ENCODE results near the gene CNKSR1.
A peak's percentile ranks its signal among the peaks of the same experiment; 100 is the strongest.

CNKSR1 gene

GRCh38 chr1:26189331-26189730, 12.0 kb downstream of the CNKSR1 start:
- Histone ChIP-seq H4K20me1 (ENCODE audit: insufficient read depth, low read length) (no peaks in the 10 kb centered on the region; the same call in 1 of the 2 replicates), H3K27ac (ENCODE audit: low read length) (no peak overlapping the region), H3K9ac (ENCODE audit: low read depth, low read length) (no peak overlapping the region), H3K36me3 (ENCODE audit: insufficient read depth, low read length) (no peaks in the 10 kb centered on the region), H3K9me3 (ENCODE audit: insufficient read depth, low read length, severe bottlenecking) (no peaks in the 10 kb centered on the region), H3K27me3 (ENCODE audit: insufficient read depth, low read length, poor library complexity) (no peaks in the 10 kb centered on the region), H2AFZ (ENCODE audit: low read depth, low read length) (no peak overlapping the region), H3K4me2 (ENCODE audit: insufficient read depth, low read length) (no peak overlapping the region), H3K4me3 (ENCODE audit: low read depth in 1 of 2, low read length in 2 of 2) (no peak overlapping the region), H3K79me2 (ENCODE audit: insufficient read depth, low read length) (no peaks in the 10 kb centered on the region), H3K4me1 (ENCODE audit: insufficient read depth, low read length) (peaks cover 8% of the 10 kb centered on the region)
- ATAC-seq (ENCODE audit: insufficient read depth, low read depth) (no peak), DNase-seq (no peak)
- no peak for TF ChIP-seq EZH2 (IDR thresholded peaks at IDR 0.05; ENCODE audit: borderline replicate concordance, low read depth, low read length, severe bottlenecking)
- TF ChIP-seq, protein P1, sequence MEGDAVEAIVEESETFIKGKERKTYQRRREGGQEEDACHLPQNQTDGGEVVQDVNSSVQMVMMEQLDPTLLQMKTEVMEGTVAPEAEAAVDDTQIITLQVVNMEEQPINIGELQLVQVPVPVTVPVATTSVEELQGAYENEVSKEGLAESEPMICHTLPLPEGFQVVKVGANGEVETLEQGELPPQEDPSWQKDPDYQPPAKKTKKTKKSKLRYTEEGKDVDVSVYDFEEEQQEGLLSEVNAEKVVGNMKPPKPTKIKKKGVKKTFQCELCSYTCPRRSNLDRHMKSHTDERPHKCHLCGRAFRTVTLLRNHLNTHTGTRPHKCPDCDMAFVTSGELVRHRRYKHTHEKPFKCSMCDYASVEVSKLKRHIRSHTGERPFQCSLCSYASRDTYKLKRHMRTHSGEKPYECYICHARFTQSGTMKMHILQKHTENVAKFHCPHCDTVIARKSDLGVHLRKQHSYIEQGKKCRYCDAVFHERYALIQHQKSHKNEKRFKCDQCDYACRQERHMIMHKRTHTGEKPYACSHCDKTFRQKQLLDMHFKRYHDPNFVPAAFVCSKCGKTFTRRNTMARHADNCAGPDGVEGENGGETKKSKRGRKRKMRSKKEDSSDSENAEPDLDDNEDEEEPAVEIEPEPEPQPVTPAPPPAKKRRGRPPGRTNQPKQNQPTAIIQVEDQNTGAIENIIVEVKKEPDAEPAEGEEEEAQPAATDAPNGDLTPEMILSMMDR (IDR thresholded peaks at IDR 0.05; ENCODE audit: borderline replicate concordance, extremely low read depth, low read length, poor library complexity, severe bottlenecking) = no peak

DNA sequence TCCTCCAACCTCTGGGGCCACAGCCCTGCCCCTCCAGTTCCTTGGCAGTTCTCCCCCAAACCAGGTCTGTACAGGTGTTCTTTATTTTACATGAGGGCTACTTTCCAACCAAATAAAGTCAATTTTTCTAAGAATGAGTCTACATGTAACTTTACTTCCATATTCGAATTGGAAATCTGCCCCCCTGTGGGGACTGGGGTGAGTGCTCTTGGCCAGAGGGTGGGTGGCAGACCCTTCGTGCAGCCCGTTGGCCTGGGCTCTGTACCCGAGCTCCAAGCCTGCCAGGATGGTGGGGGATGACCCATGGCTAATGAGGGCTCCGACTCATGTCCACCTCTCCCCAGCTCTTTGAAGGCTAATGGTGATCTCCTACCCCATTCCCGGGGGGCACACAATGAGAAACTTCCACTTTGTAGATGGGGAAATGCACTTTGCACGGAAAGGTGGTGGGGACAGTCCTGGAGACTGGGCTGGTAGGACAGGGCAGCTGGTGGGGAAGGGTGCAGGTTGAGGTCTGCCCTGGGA, 12.5 kb downstream of the CNKSR1 start:
- H3K79me2 ChIP-seq (ENCODE audit: insufficient read depth, low read length) = no peaks in the 10 kb centered on the region
- H2AFZ ChIP-seq (ENCODE audit: low read depth, low read length) = no peak overlapping the region
- DNase-seq (no peak), ATAC-seq (ENCODE audit: insufficient read depth, low read depth) (no peak)
- H4K20me1 ChIP-seq (ENCODE audit: insufficient read depth, low read length) = no peaks in the 10 kb centered on the region; the same call in 1 of the 2 replicates
- no peaks in the 10 kb centered on the region for H3K27me3 ChIP-seq (ENCODE audit: insufficient read depth, low read length, poor library complexity)
- TF ChIP-seq, protein P1 (IDR thresholded peaks at IDR 0.05; ENCODE audit: borderline replicate concordance, extremely low read depth, low read length, poor library complexity, severe bottlenecking) = peak; percentile 35
- TF ChIP-seq EZH2 (IDR thresholded peaks at IDR 0.05; ENCODE audit: borderline replicate concordance, low read depth, low read length, severe bottlenecking) = no peak
- no peak overlapping the region for H3K9ac ChIP-seq (ENCODE audit: low read depth, low read length)
- H3K4me1 ChIP-seq (ENCODE audit: insufficient read depth, low read length) = peaks cover 8% of the 10 kb centered on the region
- no peaks in the 10 kb centered on the region for H3K9me3 ChIP-seq (ENCODE audit: insufficient read depth, low read length, severe bottlenecking)
- no peak overlapping the region for H3K4me3 ChIP-seq (ENCODE audit: low read depth in 1 of 2, low read length in 2 of 2)
- H3K27ac ChIP-seq (ENCODE audit: low read length) = no peak overlapping the region
- no peak overlapping the region for H3K4me2 ChIP-seq (ENCODE audit: insufficient read depth, low read length)
- H3K36me3 ChIP-seq (ENCODE audit: insufficient read depth, low read length) = no peaks in the 10 kb centered on the region

DNA sequence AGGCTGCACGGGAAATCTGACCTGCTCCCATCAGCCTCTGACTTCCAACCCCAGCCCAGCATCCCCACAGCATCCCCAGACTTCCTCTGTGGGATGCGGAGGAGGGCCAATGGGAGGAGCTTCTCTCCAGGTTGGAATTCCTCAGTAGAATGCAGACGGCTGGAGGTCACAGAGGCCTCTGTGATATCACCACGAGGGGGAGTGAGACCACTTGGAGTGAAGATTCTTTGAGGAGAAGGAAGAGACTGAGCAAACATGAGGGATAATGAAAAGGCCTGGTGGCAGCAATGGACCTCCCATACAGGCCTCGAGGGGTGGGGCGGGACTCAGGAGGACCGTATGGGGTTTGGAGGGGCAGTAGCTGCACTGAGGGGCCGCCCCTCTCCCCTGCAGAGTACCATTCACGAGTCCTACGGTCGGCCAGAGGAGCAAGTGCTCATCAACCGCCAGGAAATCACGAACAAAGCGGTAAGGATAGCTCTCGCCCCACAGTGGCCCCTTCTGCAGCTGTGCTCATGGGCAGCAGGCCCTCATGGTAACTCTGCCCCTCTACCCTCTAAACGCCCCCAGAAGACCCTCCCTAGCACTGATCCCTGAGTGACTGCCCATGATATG, 13.2 kb downstream of the CNKSR1 start, which contains the start of gene CATSPER4:
TSS of gene CATSPER4 (plus strand) at position 230 of the 615 bp plus-strand sequence. CDS start at position 256, 26 bp downstream.
- no peak within 1 kb of the TSS for H3K4me2 ChIP-seq (ENCODE audit: insufficient read depth, low read length)
- H3K79me2 ChIP-seq (ENCODE audit: insufficient read depth, low read length) = no peaks in the 10 kb centered on the region
- H2AFZ ChIP-seq (ENCODE audit: low read depth, low read length) = no peak within 1 kb of the TSS
- ATAC-seq (ENCODE audit: insufficient read depth, low read depth) (no peak), DNase-seq (no peak)
- TF ChIP-seq, protein P1 (IDR thresholded peaks at IDR 0.05; ENCODE audit: borderline replicate concordance, extremely low read depth, low read length, poor library complexity, severe bottlenecking) = peak; percentile 49
- no peak for TF ChIP-seq EZH2 (IDR thresholded peaks at IDR 0.05; ENCODE audit: borderline replicate concordance, low read depth, low read length, severe bottlenecking)
- no peaks in the 10 kb centered on the region; the same call in 1 of the 2 replicates for H4K20me1 ChIP-seq (ENCODE audit: insufficient read depth, low read length)
- no peak within 1 kb of the TSS for H3K27ac ChIP-seq (ENCODE audit: low read length)
- H3K9ac ChIP-seq (ENCODE audit: low read depth, low read length) = no peak within 1 kb of the TSS
- no peak within 1 kb of the TSS for H3K4me3 ChIP-seq (ENCODE audit: low read depth in 1 of 2, low read length in 2 of 2)
- no peaks in the 10 kb centered on the region for H3K36me3 ChIP-seq (ENCODE audit: insufficient read depth, low read length)
- H3K4me1 ChIP-seq (ENCODE audit: insufficient read depth, low read length) = peaks cover 8% of the 10 kb centered on the region
- no peaks in the 10 kb centered on the region for H3K9me3 ChIP-seq (ENCODE audit: insufficient read depth, low read length, severe bottlenecking)
- no peaks in the 10 kb centered on the region for H3K27me3 ChIP-seq (ENCODE audit: insufficient read depth, low read length, poor library complexity)

All from DND-41 (cell line).